Activated CD4-positive, alpha-beta T cell treated with anti-CD3 and anti-CD28 coated beads, Interleukin-2, Interleukin-4, amounts not matched to agents 100 ng/mL and 50 ng/mL, durations not matched to agents 16 hours and 8 hours (primary cell): ENCODE results near the gene JMJD1C.

Experiments used
- DNase-seq: peaks from one replicate; pipeline ENCODE4 v3.0.0-alpha.2; 2020; ENCODE audit warnings: low spot score

The JMJD1C gene

DNA sequence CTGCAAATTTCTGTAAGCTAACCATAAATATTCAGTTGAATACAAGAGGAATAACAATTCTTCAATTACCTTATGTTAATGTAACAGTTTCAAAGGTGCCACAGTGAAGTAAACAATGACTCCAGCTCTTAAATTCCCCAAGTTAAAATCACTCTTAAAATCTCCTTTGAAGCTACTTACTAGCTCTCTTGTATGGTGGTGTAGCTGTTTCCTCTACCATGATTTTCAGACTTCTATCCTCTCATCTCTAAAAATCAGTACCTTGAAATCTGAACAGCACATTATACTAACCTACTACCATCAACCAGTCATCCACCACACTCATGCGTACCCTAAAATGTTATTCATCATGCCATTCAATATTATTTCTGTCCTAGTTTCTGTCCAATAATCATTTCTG, 29.6 kb downstream of the JMJD1C start:
- no peak for DNase-seq

DNA sequence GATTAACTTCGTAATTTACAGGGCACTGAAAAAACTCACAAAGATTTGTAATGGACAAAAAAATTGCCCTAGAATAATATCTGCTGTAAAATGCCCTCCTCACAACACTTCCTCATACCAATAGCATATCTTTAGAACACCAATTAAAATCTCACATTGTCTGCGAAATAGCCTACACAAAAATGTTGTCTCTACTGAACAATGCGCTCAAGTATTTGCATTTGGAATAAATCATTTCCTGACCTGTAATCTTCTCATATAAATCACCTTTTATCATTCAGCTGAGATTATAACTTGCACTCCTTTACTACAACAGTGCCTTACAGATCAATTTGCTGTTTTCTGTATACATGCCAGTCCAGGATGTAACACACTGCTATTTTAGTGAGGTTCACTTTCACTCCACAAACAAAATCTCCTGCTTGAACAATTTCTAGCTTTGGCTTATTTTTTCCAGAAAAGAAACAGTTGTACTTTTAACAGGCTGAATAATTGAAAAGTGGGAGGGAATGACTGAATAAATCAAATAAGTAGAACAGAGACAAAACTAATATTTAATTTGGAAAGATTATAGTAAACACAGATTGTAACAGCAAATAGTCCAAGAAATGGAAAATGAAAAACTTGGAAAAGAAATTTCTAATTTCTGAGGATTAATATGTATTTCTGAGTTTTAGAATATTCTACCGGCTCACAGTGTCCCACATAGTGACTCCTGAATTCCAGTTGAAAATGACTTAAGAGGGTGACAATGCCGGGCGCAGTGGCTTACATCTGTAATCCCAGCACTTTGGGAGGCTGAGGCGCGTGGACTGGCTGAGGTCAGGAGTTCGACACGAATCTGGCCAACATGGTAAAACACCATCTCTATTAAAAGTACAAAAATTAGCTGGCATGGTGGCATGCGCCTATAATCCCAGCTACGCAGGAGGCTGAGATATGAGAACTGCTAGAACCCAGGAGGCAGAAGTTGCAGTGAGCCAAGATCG, 30.6 kb downstream of the JMJD1C start:
- DNase-seq = no peak

DNA sequence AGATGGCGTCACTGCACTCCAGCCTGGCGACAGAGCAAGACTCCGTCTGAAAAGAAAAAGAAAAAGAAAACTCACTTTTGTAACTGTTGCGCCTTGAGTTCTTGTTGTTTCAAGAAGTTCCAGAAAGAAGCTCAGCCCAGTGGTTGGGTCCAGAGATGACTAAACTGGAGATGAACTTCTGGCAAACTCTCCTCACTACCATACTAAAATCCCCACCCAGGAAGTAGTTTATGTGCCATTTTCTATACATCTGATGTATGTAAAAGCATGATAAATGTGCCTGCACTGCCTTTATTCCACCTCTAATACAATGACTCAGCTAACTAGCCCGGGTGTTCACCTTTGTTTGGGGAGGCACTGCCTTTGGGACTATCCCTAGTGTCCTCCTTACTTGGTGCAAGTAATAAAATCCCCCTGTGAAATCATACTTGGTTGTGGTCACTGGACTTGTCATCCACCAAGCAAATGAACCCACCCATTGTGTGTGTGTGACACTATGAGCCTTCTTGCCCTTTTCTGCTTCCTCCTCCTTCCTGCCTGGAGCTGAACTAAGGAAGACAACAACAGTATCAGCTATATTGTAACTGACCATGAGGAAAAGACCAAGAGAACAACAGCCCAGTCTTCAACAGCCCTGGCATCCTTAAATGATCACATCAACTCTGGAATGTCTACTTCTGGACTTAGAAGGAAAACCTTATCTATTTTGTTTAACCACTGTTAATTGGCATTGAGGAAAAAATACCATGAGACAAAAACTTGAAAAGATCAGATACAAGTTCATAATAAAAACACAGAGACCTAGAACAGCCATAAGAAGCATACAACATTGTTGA, 33.6 kb downstream of the JMJD1C start:
- no peak for DNase-seq

DNA sequence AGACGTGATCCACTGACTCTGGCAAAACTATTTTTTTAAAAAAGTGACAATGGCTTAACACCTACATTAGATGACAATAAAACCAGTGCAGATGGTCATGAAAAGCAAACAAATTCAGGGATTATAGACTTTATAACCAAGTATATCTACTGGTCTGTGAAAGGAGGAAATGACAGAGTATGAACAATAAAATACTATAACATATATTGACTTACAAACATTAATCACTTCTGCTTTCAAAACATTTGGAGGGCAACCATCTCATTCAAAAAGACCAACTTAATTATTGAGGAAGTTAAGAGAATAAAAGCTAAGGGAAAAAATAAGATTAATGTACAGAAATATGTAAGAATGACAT, 34.8 kb downstream of the JMJD1C start:
- DNase-seq = no peak

DNA sequence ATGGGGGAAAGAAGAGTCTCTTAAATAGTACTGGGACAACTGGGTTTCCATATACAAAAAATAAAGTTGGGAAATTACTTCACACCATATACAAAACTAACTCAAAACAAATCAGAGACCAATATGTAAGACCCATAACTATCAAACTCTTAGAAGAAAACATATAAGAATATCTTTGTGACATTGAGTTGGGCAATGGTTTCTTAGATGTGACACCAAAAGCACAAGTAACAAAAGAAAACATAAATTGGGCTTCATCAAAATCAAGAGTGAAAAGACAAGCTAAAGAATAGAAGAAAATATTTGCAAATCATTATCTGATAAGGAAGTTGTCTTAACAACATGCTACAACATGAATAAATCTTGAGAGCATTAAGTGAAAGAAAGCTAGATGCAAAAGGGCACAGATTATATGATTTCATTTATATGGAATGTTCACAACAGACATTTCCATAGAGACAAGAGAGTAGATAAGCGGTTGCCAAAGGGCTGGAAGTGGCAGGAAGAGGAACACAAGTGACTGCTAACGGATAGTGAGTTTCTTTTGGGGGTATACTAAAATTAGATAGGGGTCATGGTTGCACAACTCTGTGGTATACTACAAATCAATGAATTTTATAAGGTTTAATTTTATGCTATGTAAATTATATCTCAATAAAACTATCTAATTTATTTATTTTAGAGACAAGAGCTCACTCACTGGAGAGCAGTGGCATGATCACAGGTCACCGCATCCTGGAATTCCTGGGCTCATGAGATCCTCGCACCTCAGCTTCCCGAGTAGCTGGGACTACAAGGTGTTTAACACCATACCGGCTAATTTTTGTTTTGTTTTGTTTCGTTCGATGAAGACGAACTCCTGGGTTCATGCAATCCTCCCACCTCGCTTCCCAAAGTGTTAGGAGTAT, 35.4 kb downstream of the JMJD1C start:
- DNase-seq = no peak

DNA sequence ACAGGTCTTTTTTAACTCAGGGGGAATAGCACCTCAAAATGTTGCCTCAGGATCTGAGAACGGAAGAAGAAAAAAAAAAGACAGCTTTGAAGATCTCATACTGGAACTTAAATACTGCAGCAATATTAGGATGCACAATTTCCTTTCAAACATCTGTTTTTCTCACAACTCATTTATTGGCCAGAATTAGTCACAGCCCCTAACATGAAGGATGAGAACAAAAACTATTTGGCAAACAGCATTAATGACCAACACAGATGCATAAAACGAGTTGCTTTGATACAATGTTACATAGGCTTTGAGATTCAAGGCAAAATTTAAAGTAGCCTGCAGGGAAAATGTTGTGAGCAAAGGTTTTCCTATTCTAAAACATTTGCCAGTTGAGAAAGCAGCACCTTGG, 36.5 kb downstream of the JMJD1C start:
- no peak for DNase-seq

DNA sequence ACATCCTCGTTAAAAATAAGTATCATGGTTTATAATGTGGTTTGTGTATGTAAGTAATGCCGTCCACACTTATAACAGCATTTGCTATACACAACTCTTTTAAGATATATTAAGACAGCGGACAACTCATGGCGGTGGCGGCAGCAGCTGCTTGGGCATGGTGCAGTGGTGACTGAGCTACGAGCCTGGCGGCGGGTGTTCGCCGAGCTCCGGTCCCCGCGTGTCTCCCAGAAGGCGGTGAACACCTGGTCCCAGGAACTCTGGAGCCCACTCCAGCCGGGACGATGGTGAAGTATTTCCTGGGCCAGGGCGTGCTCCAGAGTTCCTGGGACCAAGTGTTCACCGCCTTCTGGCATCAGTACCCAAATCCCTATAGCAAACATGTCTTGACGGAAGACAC, 38.8 kb downstream of the JMJD1C start:
- DNase-seq = no peak

DNA sequence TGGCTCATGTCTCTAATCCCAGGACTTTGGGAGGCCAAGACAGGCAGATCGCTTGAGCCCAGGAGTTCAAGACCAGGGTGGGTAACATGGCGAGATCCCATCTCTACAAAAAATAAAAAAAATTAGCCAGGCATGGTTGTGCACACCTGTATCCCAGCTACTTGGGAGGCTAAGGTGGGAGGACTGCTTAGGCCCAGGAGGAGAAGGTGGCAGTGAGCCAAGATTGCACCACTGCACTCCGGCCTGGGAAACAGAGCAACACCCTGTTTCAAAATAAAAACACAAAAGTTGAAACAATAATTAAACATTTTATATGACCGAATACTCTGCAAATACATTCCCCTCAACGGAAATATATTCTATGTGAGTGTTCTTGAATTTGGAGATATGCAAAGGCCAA, 40.3 kb downstream of the JMJD1C start:
- no peak for DNase-seq

DNA sequence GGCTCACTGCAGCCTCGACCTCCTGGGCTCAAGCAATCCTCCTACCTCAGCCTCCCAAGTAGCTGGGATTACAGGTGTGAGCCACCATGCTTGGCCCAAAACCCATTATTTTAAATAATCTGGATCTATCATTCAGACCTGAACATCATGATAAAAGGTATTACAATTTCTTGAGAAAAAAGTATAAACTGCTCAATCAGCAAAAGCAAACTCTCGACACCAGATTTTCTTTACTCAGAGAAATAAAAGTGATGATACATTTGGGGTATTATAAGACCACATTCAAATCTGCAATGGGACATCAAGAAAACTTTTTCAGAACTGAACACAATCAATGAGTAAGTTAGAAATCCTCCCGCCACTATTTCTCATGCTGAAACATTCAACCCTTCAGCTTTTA, 41.2 kb downstream of the JMJD1C start:
- no peak for DNase-seq

DNA sequence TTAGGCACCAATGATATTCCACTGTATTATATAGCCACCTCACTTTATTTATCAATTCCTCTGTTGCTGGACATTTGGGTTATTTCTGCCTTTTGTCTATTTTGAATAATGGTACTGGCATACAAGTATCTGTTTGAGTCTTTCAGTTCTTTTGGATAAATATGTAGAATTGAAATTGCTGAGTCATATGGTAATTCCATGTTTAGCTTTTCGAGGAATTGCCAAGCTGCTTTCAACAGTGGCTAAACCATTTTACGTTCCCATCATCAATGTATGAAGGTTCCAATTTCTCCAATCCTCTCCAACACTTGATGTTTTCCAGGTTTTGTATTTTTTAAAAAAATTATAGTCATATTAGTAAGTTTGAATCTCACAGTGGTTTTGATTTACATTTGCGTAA, 42.3 kb downstream of the JMJD1C start:
- DNase-seq = no peak

DNA sequence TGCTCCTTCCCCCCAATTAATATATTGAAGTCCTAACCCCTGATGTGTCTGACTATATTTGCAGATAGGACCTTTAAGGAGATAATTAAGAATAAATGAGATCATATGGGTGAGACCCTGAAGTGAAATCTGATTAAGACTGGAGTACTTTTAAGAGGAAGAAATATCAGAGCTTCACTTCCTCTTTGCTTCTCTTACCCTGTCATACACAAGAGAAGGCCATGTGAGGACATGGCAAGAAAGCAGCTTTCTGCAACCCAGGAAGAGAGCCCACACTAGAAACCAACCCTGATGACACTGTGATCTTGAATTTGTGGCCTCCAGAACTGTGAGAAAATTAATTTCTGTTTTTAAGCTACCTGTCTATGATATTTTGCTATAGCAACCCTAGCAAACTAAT, 44.2 kb downstream of the JMJD1C start:
- no peak for DNase-seq

DNA sequence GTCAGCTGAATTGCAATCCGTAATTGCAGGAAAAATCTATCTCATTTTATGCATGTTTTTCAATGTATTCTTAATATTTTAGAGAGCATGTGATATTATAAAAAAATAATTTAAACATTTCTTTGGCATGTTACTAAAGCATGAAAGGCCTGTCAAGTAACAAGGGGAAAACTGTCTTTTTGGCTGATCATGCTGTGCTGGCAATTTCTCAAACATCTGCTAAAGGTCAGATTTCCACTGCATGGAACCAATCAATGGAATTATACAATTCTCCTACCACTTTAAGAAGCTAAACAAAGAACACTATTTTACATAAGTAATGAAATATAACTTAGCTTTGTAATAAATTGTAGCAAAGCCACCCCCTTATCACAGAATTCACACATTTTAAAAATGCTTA, 49.4 kb downstream of the JMJD1C start:
- DNase-seq = no peak

DNA sequence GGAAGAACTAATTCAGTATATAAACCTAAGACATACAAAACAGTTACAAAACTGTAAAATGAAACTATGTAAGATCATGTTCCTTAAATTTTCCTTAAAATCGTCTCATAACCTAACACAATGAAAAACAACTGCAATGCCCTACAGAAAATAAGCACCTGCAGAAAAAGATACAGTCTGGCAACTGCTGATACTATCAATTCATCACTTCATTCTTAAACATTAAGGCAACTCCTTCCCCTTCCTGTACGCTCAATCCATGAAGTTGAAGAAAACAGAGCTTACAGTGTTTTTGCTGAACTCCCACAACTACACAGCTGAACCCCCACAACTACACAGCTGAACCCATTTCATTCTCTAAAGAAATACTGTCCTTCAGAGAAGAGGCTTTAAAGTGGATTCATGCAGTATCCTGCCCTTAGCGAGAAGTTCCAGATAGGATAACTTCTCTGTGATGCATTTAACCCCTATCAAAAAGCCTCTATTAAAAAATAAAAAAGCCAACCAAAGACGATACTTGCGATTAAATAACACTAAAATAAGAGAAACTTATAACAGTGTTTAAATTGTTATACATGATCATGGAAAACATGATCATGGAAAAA, 50.0 kb downstream of the JMJD1C start:
- no peak for DNase-seq

DNA sequence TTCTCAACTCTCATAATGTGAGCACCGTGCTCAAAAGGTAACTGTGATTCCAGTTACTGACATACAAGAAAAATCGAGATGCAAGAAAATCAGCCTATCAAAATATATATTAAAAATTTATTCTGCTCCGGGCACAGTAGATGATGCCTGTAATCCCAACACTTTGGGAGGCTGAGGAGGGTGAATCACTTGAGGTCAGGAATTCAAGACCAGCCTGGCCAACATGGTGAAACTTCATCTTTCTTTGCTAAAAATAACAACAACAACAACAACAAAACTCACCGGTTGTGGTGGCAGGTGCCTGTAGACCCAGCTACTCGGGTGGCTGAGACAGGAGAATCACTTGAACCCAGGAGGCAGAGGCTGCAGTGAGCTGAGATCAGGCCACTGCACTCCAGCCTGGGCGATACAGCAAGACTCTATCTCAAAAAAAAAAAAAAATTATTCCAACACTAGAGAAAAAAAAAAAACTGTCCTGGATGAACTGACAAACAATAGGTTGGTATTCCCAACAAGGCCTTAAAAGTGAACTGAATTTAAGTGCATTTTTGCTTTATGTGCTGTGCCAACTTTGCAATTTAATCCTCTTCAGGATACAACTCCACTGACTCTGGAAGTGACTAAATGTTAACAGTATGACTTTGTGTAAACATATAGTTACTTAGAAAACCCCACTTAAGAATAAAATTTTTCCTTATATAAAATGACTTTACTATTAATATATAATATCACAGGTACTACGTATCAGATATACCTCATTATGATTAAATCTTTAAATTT, 51.1 kb downstream of the JMJD1C start:
- no peak for DNase-seq

DNA sequence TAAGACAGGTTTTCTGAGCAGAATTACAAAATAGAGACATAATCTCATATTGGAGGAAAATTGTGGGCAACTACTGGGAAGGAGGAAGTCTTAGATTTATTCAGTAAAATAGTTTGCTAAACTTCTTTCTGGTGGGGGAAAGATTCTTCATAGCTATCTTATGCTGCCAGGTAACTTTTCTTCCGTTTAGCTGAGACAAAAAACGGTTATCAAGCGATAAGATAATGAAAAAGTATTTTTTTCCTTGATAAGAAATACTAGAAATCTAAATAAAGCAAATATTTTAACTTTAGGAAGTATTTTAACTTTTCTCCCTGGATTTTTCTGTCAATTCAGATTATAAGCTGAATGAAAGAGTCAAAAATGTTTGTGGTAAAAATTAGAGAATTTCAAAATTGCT, 52.3 kb downstream of the JMJD1C start:
- no peak for DNase-seq

DNA sequence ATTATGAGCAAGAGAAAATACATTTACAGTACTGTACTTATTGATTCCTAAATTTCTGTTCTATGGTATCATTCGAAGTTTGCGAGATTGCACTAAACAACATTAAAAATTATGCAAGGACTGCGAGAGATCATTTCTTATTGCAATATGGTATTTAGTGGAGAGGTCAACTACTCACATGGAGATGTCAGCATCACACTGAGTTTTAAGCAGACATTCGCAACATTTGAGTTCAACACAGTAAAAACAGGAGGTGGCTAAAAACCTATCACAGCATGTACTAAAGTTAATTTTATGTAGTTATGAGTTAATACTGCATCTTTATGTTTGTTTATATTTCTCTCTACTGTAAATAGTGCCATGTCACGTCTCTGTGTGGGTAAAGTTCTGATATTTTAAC, 53.5 kb downstream of the JMJD1C start:
- DNase-seq = no peak

DNA sequence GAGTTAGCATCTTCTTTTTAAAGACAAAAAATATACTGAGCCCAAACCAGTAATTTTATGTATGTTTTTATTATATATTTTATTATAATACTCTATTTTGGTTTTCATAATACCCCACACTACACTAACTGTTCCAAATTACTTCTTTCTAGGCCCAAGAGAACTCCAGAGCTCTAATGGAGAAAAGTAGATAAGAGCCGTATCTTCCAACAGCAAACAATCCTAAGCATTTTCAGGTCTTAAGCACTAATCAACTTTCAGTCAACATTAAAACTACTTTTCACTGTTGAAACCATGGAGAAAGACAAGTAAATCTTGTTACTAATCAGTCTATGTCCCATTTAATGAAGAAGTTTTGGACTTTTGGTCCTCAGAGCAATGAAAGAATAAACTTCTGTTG, 55.1 kb downstream of the JMJD1C start:
- no peak for DNase-seq

DNA sequence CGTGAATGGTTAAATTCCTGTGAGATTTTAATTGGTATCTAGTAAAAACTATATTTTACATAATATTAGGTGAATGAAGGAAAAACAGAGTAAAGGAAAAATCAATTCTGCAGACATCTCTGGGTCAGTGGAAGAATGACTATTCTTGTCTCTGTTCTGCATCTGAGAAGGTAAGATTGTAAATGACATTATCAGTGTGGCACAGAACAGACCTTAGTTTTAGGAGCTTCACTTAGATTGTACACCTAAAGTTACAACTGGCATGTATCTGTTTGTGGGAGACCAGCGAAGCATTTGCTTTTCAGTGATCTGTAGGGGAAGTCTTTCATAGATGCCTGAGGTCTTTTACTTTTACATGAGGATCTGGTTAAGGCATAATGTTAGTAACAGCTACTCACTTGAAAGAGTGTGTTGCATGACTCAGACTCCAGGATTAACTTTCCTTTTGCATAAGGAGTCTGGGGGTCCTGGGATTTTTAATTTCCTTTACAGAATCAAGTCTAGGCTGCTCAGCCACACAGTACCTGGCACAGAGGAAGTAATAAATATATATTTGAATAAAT, 56.2 kb downstream of the JMJD1C start:
- no peak for DNase-seq

DNA sequence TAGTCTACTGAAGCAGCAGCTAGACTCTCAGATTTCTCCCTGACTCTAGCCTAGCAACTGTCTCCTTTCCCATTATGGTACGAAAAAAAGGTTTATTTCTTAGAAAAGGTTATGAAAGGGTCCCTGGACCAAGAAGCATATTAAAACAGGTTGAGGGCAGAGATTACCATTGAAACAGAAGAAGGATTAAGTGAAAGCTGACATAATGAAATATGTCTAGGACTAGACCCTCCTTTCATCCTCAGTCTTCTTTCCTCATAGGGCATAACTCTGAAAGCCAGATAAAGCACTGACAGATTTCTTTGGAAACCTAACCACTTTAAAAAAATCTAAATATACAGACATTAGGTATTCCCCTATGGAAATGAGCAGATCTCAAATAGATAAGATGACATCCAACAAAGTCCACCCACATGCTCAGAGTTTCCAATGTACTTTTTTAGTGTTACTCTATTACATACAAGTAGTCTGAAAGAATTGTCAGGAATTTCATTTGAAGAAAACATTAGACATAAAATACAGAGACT, 58.6 kb downstream of the JMJD1C start:
- no peak for DNase-seq

DNA sequence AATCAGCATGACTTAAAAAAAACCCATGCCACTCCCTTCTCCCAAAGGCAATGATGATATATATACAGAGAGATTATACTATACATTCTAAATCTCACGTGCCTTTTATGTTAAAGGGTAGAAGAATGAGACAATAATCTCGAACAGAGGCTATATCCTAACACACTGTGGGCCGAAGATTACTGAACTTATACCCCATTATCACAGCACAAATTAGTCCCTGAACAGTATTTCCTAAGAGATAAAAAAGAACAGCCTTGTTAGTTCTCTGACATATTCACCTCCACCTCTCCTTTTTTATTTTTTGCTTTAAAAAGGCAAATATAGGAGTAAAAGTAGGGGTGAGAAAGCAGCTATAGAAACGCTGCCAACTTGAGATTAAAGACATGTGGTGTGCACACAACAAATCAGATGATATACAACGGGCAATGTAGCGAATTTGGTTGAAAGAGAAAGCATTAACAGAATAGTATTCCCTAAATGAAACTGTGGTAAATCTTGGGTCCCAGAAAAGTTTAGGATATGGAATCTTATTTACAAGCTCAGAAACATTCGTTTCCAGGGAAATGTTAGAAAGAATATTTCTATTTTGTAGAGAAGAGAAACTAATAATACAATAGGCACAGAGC, 69.5 kb downstream of the JMJD1C start:
- no peak for DNase-seq
